Measurements from ENCODE around the gene TMEM120B.

GRCh38 chr12:121751749-121752351 is 39.3 kb downstream of the TMEM120B start:
- TF ChIP-seq CTCF (IDR thresholded peaks at IDR 0.05; ENCODE audit: low read length) (no peak), EZH2 (IDR thresholded peaks at IDR 0.05; ENCODE audit: borderline replicate concordance, low read length) (no peak)

Data from OCI-LY1 (cell line).